GM23338 (cell line): ENCODE results near the gene MFAP4. TPM values are rescaled to one million over a fixed set of nuclear protein-coding genes. Genes with fewer than 3 reads are reported as not detected.
A peak's percentile ranks its signal among the peaks of the same experiment; 100 is the strongest.

Source experiments
- ATAC-seq: fragments of 200-7000 bp; cut with Tn5 transposase; 3 replicates; pipeline ENCODE4 v1.9.1; 2020
- DNase-seq: peaks from one replicate; pipeline ENCODE4 v3.0.0-alpha.2; 2015; ENCODE audit warnings: low spot score
- H2AFZ ChIP-seq: fragments of 200-600 bp; sonication (generic); 2 replicates; pipeline ENCODE4 v1.8.0; 2016; ENCODE audit warnings: antibody characterized with exemption, mild to moderate bottlenecking, moderate library complexity
- H3F3A ChIP-seq: fragments of 200-600 bp; sonication (generic); replicated peaks from 2 replicates; pipeline ENCODE4 v1.8.0; 2017; ENCODE audit warnings: antibody characterized with exemption, mixed run types, low read depth
- H3K27ac ChIP-seq: fragments of 200-600 bp; sonication (generic); 2 replicates; pipeline ENCODE4 v1.6.1; 2016; ENCODE audit warnings: low read depth
- H3K27me3 ChIP-seq: fragments of 200-600 bp; sonication (generic); 2 replicates; pipeline ENCODE4 v1.8.0; 2016; ENCODE audit warnings: mild to moderate bottlenecking, mixed run types, moderate library complexity; ENCODE audit not compliant: insufficient read depth
- H3K36me3 ChIP-seq: fragments of 200-600 bp; sonication (generic); 2 replicates; pipeline ENCODE4 v1.8.0; 2016; ENCODE audit warnings: mild to moderate bottlenecking; ENCODE audit not compliant: insufficient read depth
- H3K4me1 ChIP-seq: fragments of 200-600 bp; sonication (generic); 2 replicates; pipeline ENCODE4 v1.8.0; 2016; ENCODE audit warnings: mild to moderate bottlenecking, moderate library complexity; ENCODE audit not compliant: insufficient read depth
- H3K4me2 ChIP-seq: fragments of 200-600 bp; sonication (generic); 2 replicates; pipeline ENCODE4 v1.7.1; 2017; ENCODE audit warnings: mixed run types
- H3K4me3 ChIP-seq: fragments of 200-600 bp; sonication (generic); 2 replicates; pipeline ENCODE4 v1.6.1; 2016; ENCODE audit warnings: mixed run types
- H3K79me2 ChIP-seq: fragments of 200-600 bp; sonication (generic); replicated peaks from 2 replicates; pipeline ENCODE4 v1.8.0; 2017; ENCODE audit warnings: mild to moderate bottlenecking; ENCODE audit not compliant: insufficient read depth
- H3K9me2 ChIP-seq: fragments of 200-600 bp; sonication (generic); 2 replicates; pipeline ENCODE4 v1.8.0; 2017; ENCODE audit not compliant: insufficient read depth
- H4K20me1 ChIP-seq: fragments of 200-600 bp; sonication (generic); replicated peaks from 2 replicates; pipeline ENCODE4 v1.8.0; 2017; ENCODE audit warnings: mild to moderate bottlenecking; ENCODE audit not compliant: insufficient read depth
- H3K27ac Mint-ChIP-seq: 2 replicates; pipeline ENCODE4 v1.8.0; 2020; ENCODE audit warnings: inconsistent platforms, mild to moderate bottlenecking, moderate library complexity, mixed read lengths
- H3K27me3 Mint-ChIP-seq: 3 replicates; pipeline ENCODE4 v1.8.0; 2022; ENCODE audit warnings: low read depth, mild to moderate bottlenecking, moderate library complexity, mixed read lengths, inconsistent platforms; ENCODE audit not compliant: insufficient read depth, poor library complexity
- H3K36me3 Mint-ChIP-seq: 3 replicates; pipeline ENCODE4 v1.8.0; 2021; ENCODE audit warnings: low read depth, mild to moderate bottlenecking, inconsistent platforms, moderate library complexity, mixed read lengths
- H3K4me1 Mint-ChIP-seq: 3 replicates; pipeline ENCODE4 v1.8.0; 2020; ENCODE audit warnings: mild to moderate bottlenecking, inconsistent platforms, mixed read lengths
- H3K4me3 Mint-ChIP-seq: 3 replicates; pipeline ENCODE4 v1.8.0; 2021; ENCODE audit warnings: moderate library complexity, mild to moderate bottlenecking, inconsistent platforms, mixed read lengths
- H3K9me3 Mint-ChIP-seq: 3 replicates; pipeline ENCODE4 v1.8.0; 2020; ENCODE audit warnings: moderate library complexity, mild to moderate bottlenecking, inconsistent platforms, mixed read lengths
- CREB1 ChIP-seq: fragments of 250-450 bp; sonication (Bioruptor Pico); IDR thresholded peaks from 2 replicates; pipeline ENCODE4 v1.5.0; 2020; ENCODE audit warnings: low read depth, mild to moderate bottlenecking, moderate library complexity
- CTCF ChIP-seq, 2 experiments: fragments of 200-600 bp in 1 of 2; sonication (generic) in 1 of 2; conservative IDR thresholded peaks; 2 replicates each; pipeline versions ENCODE4 v1.5.1 to v1.6.1; 2016 to 2017; ENCODE audit warnings: antibody characterized with exemption in 2 of 2, low read depth in 2 of 2, mild to moderate bottlenecking in 2 of 2, moderate library complexity in 1 of 2
- EZH2 ChIP-seq: fragments of 200-600 bp; sonication (generic); IDR thresholded peaks from one replicate; pipeline ENCODE4 v1.8.0; 2017; ENCODE audit warnings: antibody characterized with exemption, mild to moderate bottlenecking, low read depth; ENCODE audit not compliant: unreplicated experiment
- EZH2phosphoT487 ChIP-seq: fragments of 200-600 bp; sonication (generic); IDR thresholded peaks from one replicate; pipeline ENCODE4 v1.8.1; 2018; ENCODE audit warnings: antibody characterized with exemption; ENCODE audit not compliant: unreplicated experiment
- JUNB ChIP-seq: IDR thresholded peaks from one replicate; pipeline ENCODE4 v1.6.1; 2016; ENCODE audit warnings: antibody characterized with exemption; ENCODE audit not compliant: unreplicated experiment
- NANOG ChIP-seq: IDR thresholded peaks from 2 replicates; pipeline ENCODE4 v1.6.1; 2016; ENCODE audit warnings: antibody characterized with exemption, borderline replicate concordance
- POLR2AphosphoS5 ChIP-seq: IDR thresholded peaks from 2 replicates; pipeline ENCODE4 v1.6.1; 2016; ENCODE audit warnings: antibody characterized with exemption, low read depth
- REST ChIP-seq: IDR thresholded peaks from one replicate; pipeline ENCODE4 v1.6.1; 2018; ENCODE audit warnings: antibody characterized with exemption; ENCODE audit not compliant: unreplicated experiment
- STAT1 ChIP-seq: IDR thresholded peaks from one replicate; pipeline ENCODE4 v1.6.1; 2016; ENCODE audit warnings: antibody characterized with exemption; ENCODE audit not compliant: unreplicated experiment
- ZNF114 ChIP-seq: fragments of 250-450 bp; sonication (Bioruptor Pico); IDR thresholded peaks from 2 replicates; pipeline ENCODE4 v1.5.0; 2020; ENCODE audit warnings: mild to moderate bottlenecking, moderate library complexity
- ZNF331 ChIP-seq: fragments of 250-450 bp; sonication (Bioruptor Pico); IDR thresholded peaks from 2 replicates; pipeline ENCODE4 v1.5.0; 2020; ENCODE audit warnings: low read depth, mild to moderate bottlenecking, moderate library complexity
- polyA plus RNA-seq: library from polyadenylated mRNA; unstranded; fragments of >200 nt; fragmentation: Nextera tagmentation; extraction: Ambion mirVana; gene quantifications from 2 replicates; pipeline ENCODE4 v1.2.1, GENCODE V29; 2016
- total RNA-seq: library from RNA; depleted of rRNA; stranded (reverse); fragments of >200 nt; shearing (Covaris generic); gene quantifications from 2 replicates; pipeline ENCODE4 v1.2.3, GENCODE V29; 2014

The MFAP4 gene
- total and polyA plus RNA-seq, 2 experiments from 2014 or later = 7.7 to 9.7 TPM

DNA sequence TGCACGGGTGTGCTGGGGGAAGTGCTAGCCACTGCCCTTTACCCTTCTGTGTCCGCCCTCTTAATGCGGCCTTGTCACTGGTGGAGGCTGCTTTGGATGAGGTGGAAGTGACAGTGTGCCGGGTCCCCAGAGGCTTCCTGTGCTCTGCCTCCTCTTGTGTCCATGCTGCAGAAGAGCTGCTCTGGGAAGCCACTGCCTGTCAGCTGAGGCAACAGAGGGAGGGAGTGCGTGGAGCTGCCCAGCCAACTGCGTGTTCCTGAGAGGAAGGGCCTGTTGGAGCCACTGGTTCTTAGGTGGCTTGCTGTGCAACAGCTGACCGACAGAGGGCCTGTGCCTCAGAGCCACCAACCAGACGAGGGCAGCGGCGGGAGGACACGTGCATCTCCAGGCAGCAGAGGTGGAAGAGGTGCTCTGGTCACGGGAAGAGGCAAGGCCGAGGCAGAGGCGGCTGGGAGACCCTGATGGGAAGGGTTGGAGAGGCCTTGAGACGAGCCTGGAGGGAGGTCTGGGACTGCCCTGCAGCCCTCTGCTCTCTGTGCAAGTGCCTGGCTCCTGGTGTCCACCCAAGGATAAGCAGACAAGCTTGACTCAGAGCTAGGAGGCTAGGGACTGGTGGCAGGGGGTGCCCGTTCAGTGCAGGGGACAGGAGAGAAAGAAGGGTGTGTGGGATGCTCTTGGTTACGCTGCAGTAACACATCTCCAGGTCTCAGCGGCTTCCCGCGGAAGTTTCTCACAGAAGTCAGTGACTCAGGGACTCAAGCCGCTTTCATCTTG lies 49.9 kb downstream of the MFAP4 start:
- DNase-seq (peak; percentile 54), ATAC-seq (peak; percentile 47)
- H3K79me2 ChIP-seq = no peaks in the 10 kb centered on the region
- H4K20me1 ChIP-seq = no peaks in the 10 kb centered on the region
- no peak overlapping the region for H3K4me3 Mint-ChIP-seq
- peak; percentile 20 to 35; a peak in 3 of 4 replicates for TF ChIP-seq CTCF (conservative IDR thresholded peaks at IDR 0.05; ENCODE audit: low read depth in 2 of 2)
- no peak for TF ChIP-seq JUNB
- no peak for TF ChIP-seq CREB1
- no peak for TF ChIP-seq NANOG
- TF ChIP-seq STAT1 = no peak
- H3K27ac Mint-ChIP-seq = no peak overlapping the region
- H3F3A ChIP-seq = no peaks in the 10 kb centered on the region; the same call in none of the 2 replicates
- no peak overlapping the region for H2AFZ ChIP-seq
- peaks cover 26% of the 10 kb centered on the region for H3K4me1 ChIP-seq
- no peak overlapping the region for H3K4me2 ChIP-seq
- peaks cover 54% of the 10 kb centered on the region for H3K4me1 Mint-ChIP-seq
- H3K27ac ChIP-seq = no peak overlapping the region
- no peak overlapping the region for H3K4me3 ChIP-seq
- no peaks in the 10 kb centered on the region for H3K27me3 ChIP-seq
- H3K27me3 Mint-ChIP-seq = peaks cover 26% of the 10 kb centered on the region
- no peaks in the 10 kb centered on the region for H3K9me2 ChIP-seq
- no peaks in the 10 kb centered on the region for H3K9me3 Mint-ChIP-seq
- no peaks in the 10 kb centered on the region for H3K36me3 ChIP-seq
- no peaks in the 10 kb centered on the region; the same call in 2 of the 3 replicates for H3K36me3 Mint-ChIP-seq

GRCh38 chr17:19335951-19336631 lies 50.9 kb downstream of the MFAP4 start:
- H3K4me3 Mint-ChIP-seq = no peak overlapping the region
- Histone ChIP-seq H3K4me1 (peaks cover 20% of the 10 kb centered on the region), H3K4me2 (no peak overlapping the region), H3K79me2 (no peaks in the 10 kb centered on the region), H3K36me3 (no peaks in the 10 kb centered on the region), H3K27me3 (no peaks in the 10 kb centered on the region), H3K4me3 (no peak overlapping the region), H2AFZ (no peak overlapping the region), H3F3A (no peaks in the 10 kb centered on the region; the same call in none of the 2 replicates), H4K20me1 (no peaks in the 10 kb centered on the region), H3K9me2 (no peaks in the 10 kb centered on the region), H3K27ac (no peak overlapping the region)
- H3K36me3 Mint-ChIP-seq = no peaks in the 10 kb centered on the region; the same call in 2 of the 3 replicates
- ATAC-seq (no peak), DNase-seq (no peak)
- no peak overlapping the region for H3K27ac Mint-ChIP-seq
- peaks cover 43% of the 10 kb centered on the region for H3K4me1 Mint-ChIP-seq
- peaks cover 25% of the 10 kb centered on the region for H3K27me3 Mint-ChIP-seq
- no peaks in the 10 kb centered on the region for H3K9me3 Mint-ChIP-seq
- TF ChIP-seq CTCF (conservative IDR thresholded peaks at IDR 0.05; ENCODE audit: low read depth in 2 of 2) = no peak
- TF ChIP-seq REST = no peak
- no peak for TF ChIP-seq EZH2phosphoT487
- TF ChIP-seq POLR2AphosphoS5 = no peak
- no peak for TF ChIP-seq NANOG
- TF ChIP-seq ZNF331 (CRISPR knock-in tag) = no peak
- no peak for TF ChIP-seq EZH2
- no peak for TF ChIP-seq STAT1
- no peak for TF ChIP-seq ZNF114
- no peak for TF ChIP-seq JUNB
